GM21619 (cell line): ENCODE results near the gene EPAS1.

Source experiments
- ATAC-seq: cut with Tn5 transposase; IDR thresholded peaks from one replicate; pipeline ENCODE4 v1.9.1; 2021; ENCODE audit not compliant: unreplicated experiment

EPAS1 gene

DNA sequence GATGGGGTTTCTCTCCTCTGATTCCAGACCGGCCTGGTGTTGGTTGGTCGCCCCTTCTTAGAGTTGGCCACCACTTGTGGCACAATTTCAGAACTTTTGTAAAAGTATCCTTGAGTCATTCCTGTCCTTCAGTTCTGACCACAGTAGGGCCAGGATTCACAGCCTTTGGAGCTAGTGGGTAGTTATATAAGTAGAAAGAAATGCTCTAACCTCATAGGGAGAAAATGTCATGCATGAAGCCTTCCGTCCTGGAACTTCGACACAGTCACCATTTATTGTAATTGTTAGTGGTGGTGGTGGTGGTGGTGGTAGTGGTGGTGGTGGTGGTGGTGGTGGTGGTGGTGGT is 65.4 kb downstream of the EPAS1 start:
- no peak for ATAC-seq

DNA sequence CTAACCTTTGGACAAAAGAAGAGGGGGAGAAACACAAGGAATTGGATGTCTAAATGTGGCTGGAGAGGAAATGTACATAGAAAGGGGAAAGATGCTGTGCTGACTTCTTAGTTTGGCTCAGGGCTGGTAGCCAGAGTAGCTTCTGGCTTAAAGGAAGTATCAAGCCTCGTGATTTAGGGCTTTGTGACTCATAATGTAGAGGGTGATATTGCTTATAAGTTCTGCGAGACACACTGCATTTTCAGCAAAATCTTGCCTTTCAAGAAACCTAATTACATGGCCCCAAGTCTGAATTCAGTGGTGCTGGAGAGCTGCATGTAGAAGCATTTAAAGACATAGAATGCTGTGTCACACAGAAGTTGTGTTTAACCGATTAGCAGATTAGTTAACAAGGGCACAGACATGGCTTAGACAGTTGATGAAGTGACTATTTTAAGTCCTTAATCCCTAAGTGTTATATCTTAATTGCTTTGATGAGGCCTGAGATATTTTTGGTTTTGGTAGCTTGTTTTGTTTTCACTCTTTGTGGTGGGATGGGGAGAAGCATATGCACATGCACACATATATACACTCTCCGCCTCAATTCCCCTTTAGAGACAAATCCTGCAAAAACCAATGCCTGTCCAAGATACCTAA is 66.4 kb downstream of the EPAS1 start:
- no peak for ATAC-seq

DNA sequence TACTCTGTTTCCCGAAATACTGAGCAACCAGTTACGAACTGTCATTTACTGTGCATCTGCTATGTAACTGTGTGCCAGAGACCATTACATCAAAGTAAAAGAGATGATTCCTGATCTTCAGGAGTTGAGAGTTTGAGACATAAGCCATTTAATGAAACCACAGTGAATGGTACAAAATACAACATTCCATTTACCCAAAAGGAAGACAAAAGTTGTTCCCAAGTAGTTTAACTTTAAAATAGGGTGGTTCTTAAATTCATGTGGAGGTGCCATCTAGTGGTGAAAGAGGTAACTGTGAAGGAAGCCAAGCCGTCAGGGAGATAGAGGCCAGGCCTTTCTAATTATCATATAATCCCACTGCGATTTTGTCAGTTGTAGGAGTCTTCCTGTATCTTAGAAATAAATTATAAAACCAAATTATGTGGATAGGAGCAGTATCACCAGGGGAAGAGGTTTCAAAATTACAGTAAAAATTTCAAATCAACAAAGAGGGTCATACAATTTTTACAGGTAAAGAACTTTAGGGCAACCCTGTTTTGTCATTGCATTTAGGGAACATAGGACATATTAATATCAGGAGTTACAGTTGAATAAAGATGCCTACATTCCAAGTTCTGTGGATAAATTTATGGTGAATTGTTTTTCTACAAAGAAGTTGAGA is 67.7 kb downstream of the EPAS1 start:
- ATAC-seq = no peak

DNA sequence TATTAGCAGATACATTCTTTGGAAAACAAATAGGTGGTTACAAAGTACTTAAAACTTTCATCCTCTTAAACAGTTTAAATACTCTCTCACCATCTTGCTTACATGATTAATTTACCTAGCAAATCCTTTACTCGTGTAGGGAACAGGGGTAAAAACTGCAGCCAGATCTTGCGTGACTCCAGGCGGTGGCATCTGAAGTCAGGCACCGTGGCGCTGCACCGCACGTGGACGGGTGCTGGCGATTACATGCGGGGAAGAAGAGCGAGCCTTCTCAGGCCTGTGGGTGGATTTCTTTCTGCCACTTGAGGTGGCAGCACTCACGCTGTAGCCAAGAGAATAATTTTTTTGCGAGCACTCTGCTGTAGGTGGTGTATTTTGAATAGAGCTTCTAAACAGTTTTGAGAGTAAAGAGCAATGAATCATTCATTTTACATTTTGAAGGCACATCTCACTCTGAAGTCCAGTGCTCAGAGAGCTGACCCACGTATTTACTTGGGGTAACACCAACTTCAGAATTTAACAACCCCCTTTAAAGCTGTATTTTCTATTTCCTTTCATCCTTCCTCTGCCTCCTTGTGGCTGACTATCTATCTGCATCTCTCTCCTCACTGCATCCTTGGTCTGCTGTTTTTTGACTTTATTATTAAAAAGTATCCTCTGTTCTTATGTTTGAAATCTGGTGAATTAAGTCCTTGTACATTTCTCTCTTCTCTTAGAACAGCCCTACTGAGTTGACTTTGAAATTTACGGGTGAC is 68.9 kb downstream of the EPAS1 start:
- no peak for ATAC-seq

DNA sequence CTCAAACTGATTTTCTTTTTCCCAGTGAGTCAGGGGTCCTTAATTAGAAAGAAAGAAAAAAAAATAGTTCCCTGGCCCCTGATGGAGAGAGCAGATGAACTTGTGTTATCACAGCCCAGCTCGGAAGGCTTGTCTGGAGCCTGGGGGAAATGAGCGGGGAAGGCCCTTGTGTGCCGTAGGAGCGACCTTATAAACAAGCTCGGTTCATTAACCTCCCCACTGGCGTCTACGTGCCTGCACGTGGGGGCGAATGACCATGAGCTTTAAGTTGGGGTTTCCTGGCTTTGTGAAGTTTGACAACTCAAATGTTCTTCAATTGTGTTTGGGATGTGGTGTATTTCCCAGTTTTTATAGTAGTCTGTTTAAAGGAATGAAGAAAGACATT is 69.5 kb downstream of the EPAS1 start:
- ATAC-seq = no peak

DNA sequence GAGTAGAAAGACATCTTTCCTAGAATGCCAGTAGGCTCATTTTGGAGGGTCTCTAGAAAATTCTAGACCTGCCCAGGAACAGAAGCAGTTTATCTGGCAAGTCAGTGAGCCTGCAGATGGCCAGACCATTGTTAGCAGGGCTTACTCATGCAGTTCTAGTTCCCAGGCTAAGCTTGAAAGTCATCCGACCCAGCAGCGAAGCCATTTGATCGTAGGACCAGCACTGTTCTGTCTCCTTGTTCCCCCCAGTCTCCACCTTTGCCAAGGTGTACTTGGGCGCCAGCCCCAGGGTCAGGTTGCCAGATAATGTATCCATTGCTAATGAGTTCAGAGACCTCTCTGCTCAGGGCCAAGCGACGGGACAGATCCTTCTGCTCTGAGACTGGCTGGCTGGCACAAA is 70.1 kb downstream of the EPAS1 start:
- no peak for ATAC-seq

DNA sequence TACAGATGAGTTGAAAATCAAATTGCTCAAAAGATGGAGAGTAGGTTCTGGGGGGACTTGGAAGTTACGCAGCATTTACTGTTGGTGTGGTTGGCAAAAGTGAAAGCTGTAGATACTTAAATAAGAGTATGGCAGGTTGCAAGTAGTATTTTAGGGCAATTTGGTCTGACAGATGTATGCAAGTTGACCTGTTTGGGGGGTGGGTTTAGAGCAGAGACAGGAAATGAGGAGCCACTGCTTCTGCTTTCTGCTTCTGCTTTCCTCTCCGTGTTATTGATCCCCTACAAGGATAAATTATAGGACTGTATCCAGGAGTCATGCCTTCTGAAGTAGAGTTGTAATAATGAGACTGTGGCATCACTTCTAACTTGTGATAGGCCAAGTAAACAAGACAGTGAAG is 71.2 kb downstream of the EPAS1 start:
- no peak for ATAC-seq

DNA sequence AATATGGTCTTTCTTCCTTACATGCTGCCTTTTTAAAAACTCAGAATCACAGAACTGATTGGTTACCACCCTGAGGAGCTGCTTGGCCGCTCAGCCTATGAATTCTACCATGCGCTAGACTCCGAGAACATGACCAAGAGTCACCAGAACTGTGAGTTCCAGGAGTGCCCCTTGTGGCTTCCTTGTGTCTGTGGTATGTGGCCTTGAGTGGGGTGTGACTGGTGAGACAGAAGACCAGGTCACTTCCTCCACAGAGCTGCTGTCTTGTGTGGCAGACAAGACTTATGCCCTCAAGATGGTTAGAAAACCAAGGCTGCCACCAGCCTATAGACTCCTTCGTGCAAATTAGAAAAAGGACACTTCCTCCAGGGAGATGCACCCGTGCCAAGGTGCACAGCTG is 72.6 kb downstream of the EPAS1 start:
- no peak for ATAC-seq

DNA sequence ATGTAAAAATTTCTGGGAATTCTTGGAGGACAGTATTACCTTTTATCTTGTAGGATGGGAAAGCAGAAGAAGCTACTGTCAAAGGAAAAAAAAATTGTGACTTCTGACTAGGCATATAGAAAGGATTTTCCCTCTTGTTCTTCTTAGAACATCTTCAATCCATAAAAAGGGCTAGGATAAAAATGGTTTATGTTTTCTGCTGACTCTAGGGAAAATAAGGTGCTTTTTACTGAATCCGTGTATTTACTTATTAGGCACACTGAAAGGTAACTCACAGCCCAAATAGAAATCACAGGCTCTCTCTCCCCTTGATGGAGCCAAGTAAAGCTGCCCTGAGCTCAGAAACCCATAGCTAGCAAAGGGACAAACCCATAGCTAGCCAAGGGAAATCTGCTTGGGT is 74.6 kb downstream of the EPAS1 start:
- no peak for ATAC-seq

DNA sequence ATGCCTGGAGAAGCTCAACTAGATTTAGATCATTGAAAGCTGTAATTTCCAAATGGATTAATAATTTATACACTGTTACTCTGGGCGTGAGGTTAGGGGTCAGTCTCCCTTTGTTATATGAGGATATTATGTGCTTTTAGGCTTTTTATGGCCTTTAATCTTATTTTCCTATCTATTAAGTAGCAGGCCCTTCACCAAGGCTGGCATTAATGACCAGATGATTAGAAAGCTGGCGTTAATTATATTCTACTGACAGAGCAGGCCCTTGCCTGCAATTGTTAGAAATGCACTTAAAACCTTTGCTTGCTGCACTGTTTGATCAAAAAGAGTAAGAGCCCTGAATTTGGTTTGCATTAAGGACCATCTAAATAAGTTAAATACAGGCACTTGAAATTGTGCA is 75.3 kb downstream of the EPAS1 start:
- ATAC-seq = no peak

DNA sequence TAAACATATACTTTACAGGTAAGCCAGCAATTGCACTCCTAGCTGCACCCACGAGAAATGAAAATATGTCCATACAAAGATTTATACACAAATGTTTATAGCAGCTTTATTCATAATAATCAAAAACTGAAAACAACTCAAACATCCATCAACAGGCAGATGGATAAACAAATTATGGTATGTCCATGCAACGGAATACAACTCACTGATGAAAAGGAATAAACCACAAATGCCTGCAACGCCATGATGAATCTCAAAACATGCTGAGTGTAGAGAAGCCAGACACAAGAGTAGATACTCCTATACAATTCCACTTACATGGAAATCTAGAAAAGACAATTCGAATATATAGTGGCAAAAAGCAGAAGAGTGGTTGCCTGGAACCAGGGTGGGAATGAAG is 76.0 kb downstream of the EPAS1 start:
- no peak for ATAC-seq

DNA sequence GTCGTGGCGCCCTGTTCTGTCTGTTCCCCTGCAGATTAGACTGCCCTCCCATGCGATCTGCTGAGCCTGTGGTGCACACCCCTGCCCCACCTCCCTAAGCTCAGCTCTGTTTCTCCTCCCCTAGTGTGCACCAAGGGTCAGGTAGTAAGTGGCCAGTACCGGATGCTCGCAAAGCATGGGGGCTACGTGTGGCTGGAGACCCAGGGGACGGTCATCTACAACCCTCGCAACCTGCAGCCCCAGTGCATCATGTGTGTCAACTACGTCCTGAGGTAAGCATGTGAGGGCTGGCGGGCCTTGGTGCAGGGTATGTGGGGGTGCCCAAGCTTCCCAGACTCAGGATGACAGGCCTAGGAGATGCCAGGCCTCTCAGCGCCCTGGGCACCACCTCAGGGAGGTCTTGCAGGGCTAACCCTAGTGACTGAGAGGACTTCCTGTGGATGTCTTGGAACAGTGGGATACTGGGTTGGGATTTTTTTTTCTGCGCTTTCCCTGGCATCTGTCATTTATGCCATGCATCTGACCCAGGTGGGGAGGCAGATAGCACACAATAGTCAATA is 78.4 kb downstream of the EPAS1 start:
- ATAC-seq = no peak

DNA sequence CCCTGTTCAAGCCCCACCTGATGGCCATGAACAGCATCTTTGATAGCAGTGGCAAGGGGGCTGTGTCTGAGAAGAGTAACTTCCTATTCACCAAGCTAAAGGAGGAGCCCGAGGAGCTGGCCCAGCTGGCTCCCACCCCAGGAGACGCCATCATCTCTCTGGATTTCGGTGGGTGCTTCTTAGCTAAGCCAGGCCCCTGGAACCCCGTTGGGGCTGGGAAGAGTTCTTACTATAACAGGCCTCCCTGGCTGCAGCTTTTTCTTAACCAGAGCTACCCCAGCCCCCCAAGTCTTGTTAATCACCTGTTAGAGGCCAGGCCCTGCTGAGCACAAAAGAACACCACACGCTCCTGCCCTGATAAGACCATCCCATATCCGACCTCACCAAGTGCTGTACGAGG is 79.4 kb downstream of the EPAS1 start:
- ATAC-seq = no peak

DNA sequence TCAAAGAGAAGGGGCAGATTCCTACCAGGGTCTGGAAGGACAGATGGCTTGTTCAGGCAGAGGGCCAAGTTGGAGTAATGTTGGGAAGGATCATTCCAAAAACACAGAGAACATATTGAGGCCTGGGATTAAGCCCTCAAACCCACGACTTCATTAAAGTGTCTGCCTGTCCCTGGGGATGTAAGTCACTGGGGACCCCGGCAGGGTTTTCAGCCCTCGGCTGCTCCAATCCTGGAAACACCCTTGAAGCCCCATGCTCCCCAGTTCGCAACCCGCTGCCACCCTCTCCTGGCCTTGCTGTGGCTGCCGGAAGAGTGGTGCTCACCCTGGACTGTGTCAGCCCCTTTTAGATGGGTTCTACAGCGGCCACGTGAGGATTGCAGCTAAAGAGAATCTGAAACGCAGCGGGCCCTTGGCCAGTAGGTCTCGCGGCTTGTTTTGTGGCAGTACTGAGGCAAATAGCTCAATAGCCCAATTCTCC is 79.9 kb downstream of the EPAS1 start:
- no peak for ATAC-seq

DNA sequence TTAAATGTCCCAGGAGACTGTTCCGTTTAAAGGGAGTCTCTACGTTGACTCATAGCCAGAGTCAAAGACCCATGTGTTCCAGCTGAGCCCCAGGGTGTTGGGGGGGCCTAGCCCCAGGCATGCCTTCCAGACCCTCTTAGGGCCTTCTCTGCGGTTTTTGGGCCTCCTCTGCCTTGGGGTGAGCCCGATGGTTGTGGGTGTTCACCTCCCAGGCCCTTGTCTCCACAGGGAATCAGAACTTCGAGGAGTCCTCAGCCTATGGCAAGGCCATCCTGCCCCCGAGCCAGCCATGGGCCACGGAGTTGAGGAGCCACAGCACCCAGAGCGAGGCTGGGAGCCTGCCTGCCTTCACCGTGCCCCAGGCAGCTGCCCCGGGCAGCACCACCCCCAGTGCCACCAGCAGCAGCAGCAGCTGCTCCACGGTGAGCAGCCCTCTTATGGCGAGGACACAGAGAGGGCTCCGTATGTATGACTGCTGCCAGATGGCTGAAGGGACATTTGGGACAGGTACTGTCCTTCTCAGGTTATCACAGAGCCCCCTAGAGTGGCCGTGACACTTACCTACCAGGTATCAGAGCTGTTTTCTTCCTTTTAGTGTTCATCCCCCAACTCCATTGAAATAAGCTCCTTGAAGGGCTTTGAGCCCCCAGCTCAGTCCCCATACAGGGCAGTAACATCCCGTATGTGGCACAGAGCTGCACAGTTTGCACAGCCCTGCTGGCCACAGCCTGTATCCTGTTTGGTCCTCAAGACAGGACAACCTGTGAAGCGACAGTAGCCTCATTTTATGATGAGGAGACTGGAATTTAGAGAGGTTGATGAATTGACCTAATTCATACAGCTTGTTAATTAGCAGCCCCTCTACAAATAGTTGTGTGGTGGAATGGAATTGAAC is 80.7 kb downstream of the EPAS1 start:
- no peak for ATAC-seq

DNA sequence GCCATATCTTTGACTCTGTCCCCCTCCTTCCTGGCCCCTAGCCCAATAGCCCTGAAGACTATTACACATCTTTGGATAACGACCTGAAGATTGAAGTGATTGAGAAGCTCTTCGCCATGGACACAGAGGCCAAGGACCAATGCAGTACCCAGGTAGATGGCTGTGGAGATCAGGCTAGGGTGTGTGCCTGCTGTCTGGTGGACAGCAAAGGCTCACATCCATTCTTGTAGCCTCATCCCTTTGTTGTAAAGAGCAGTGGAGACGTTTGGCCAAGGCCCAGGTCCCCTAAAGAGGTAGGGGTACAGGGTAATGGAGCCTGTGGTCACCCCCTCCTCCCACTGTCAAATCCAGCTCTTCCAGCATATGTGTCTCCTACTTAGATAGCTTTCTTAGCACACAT is 81.4 kb downstream of the EPAS1 start:
- ATAC-seq = no peak

DNA sequence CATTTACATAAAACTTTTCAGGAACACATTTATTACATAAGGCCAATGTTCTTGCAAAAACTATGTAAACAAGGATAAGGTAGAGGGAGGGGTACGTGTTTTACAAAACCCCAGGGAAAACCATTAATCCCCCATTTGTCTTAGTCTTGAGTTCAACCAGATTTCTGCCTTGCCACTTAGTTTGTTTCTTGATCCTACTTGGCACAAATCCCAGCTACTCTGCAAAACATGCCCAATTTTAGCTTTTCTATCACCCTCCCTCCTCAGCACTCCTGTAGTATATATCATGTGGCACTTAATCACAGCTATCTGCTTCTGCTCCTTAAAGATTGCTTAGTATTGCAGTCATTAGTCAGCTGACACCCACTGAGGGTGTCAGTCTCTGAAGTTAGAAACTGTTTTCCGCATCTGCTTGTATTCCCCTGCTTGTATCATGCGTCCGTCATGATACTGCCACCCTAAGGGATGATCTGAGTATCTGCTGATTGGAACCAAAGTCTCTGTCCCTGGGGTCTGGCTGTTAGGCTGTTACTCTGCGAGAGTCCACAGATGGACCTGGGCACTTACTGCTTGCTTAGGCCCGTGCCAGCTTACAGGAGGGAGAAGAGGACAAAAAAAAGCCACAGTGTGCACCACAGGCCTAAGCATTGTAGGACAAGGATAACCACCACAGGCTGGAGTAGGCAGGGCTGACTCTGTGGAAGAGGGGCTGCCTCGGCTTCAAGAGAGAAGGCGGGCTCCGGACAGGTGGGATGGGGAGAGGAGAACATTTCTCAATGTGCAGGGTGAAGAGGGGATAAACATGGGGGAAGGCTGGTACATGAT is 82.2 kb downstream of the EPAS1 start:
- ATAC-seq = no peak

DNA sequence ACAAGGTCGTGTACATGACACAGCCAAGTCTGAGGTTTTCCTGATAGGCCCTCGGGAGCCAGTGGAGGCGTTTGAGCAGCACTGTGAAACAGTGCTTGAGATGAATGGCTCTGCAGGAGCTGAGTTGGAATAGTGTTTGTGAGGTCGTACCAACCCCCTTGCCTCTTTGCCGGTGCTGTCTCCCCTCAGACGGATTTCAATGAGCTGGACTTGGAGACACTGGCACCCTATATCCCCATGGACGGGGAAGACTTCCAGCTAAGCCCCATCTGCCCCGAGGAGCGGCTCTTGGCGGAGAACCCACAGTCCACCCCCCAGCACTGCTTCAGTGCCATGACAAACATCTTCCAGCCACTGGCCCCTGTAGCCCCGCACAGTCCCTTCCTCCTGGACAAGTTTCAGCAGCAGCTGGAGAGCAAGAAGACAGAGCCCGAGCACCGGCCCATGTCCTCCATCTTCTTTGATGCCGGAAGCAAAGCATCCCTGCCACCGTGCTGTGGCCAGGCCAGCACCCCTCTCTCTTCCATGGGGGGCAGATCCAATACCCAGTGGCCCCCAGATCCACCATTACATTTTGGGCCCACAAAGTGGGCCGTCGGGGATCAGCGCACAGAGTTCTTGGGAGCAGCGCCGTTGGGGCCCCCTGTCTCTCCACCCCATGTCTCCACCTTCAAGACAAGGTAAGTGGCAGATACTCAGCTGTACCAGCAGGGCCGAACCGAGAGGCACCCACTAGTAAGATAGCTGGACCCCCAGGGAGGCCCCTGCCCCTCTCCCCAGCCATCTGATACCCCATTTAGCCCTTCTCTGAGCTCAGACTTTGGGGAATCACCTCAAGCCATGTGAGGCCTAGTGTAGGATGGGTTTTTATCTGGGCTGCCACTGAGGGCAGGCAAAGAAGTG is 83.1 kb downstream of the EPAS1 start:
- no peak for ATAC-seq

DNA sequence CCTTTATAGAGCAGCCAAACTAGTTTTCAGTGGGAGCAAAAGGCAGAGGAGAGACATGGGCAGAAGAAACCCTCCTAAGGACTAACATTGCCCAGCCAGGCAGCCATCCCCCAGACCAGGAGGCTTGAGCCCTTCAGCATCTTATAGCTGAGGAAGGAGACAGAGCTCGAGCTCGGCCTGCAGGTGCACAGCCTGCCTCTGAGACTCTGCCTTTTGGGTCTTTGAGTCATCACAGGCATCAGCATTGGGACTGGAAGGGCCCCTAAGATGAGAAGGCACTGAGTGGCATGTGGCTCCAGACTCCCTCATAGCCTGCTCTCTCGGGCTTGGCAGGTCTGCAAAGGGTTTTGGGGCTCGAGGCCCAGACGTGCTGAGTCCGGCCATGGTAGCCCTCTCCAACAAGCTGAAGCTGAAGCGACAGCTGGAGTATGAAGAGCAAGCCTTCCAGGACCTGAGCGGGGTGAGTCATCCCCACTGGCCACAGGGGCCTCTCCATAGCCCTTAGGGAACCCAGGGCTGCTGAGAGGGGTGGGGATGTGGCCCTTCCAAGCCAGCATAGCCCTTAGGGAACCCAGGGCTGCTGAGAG is 84.1 kb downstream of the EPAS1 start:
- ATAC-seq = no peak
